ENCODE results near the gene BORCS5. TPM values are rescaled to one million over a fixed set of nuclear protein-coding genes. Genes with fewer than 3 reads are reported as not detected.

The BORCS5 gene
- total RNA-seq, 1 experiment from 2014 or later = 11.5 TPM

DNA sequence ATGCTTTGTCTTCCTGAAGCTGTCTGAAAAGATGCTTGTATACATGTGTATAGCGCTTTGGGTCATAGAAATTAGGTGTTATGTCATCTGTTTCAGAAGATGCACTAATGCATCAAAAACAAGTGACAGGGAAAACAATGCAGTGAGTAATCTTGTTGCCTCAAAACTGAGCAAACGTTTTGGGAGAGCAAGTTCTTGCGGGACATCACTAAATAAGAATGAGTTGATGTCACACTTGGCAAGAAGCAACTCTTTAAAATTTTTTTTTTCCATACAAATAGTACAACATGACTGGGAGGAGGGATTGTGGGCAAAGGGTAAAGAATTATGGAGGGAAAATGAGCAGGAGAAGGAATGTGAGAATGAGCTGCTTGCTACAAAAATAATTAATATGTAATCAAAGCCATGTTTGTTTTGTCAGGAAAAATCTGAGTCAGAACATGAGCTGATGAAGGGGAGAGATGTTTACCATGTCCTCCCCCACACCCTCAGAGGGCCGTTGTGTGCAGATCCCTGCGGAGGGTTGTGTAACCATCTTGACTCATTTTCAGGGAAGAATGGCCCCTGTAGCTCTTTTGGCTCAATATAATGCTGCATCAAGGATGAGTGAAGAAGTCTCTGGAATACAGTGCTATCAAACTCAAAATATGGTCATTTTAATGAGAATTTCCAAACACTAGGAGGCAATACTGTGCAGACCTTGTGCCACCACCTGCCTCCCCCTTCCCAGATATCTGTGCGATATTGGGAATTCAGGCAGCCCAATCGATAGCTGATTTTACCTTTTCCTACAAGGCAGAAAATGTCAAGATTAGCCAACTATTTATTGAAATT, 41.4 kb downstream of the BORCS5 start:
- CTCF ChIA-PET = interaction anchor here (0.6 to 1.7 kb wide), 9 partner anchors 13 to 327 kb away, joined by 3 to 7 read pairs (median 4); partner anchors contain the start of genes BCL2L14, BORCS5 and DUSP16
- peak overlapping the region; percentile 0 for H3K4me3 Mint-ChIP-seq (ENCODE audit: low read depth, unreplicated experiment)
- H3K4me1 Mint-ChIP-seq (ENCODE audit: low read depth, unreplicated experiment) = peaks cover 49% of the 10 kb centered on the region
- no peaks in the 10 kb centered on the region for H3K9me3 Mint-ChIP-seq (ENCODE audit: low read depth, unreplicated experiment)
- TF ChIP-seq, protein P1, sequence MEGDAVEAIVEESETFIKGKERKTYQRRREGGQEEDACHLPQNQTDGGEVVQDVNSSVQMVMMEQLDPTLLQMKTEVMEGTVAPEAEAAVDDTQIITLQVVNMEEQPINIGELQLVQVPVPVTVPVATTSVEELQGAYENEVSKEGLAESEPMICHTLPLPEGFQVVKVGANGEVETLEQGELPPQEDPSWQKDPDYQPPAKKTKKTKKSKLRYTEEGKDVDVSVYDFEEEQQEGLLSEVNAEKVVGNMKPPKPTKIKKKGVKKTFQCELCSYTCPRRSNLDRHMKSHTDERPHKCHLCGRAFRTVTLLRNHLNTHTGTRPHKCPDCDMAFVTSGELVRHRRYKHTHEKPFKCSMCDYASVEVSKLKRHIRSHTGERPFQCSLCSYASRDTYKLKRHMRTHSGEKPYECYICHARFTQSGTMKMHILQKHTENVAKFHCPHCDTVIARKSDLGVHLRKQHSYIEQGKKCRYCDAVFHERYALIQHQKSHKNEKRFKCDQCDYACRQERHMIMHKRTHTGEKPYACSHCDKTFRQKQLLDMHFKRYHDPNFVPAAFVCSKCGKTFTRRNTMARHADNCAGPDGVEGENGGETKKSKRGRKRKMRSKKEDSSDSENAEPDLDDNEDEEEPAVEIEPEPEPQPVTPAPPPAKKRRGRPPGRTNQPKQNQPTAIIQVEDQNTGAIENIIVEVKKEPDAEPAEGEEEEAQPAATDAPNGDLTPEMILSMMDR (IDR thresholded peaks at IDR 0.05; ENCODE audit: unreplicated experiment) = no peak
- no TSS peak for BruUV-seq (replicated peaks)
- peak overlapping the region; percentile 67 for H3K27ac Mint-ChIP-seq (ENCODE audit: unreplicated experiment)
- DNase-seq = peak; percentile 77
- intact Hi-C loops (cut with micrococcal nuclease; ENCODE audit: unreplicated experiment) = loop anchor here (5.0 kb wide), 2 partner anchors 49 to 164 kb away; partner anchors contain the start of gene DUSP16
- peaks cover 14% of the 10 kb centered on the region for H3K36me3 Mint-ChIP-seq (ENCODE audit: insufficient read depth, unreplicated experiment)
- H3K27me3 Mint-ChIP-seq (ENCODE audit: unreplicated experiment) = no peaks in the 10 kb centered on the region

DNA sequence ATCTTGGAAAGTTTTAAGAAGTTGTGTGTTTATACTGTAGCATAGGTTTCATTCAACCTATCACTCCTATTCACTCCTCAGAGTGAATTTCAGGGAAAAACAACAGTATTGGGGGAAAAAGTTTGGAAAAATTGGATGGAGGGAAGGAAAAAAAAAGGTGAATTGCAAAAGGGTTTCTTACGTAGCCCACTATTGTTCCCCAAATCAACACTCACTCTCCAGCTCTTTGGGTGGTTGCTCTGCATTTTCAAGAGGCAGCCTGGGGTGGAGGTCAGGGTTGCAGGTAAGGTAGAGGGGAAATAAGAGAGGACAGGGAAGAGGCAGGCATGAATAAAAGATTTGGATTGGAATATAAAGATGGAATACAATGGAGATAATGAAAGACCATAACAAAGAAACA, 42.3 kb downstream of the BORCS5 start:
- TF ChIP-seq, protein P1 (IDR thresholded peaks at IDR 0.05; ENCODE audit: unreplicated experiment) = no peak
- H3K4me1 Mint-ChIP-seq (ENCODE audit: low read depth, unreplicated experiment) = peaks cover 58% of the 10 kb centered on the region
- H3K36me3 Mint-ChIP-seq (ENCODE audit: insufficient read depth, unreplicated experiment) = peaks cover 14% of the 10 kb centered on the region
- BruUV-seq (replicated peaks) = no TSS peak
- no peaks in the 10 kb centered on the region for H3K9me3 Mint-ChIP-seq (ENCODE audit: low read depth, unreplicated experiment)
- no peak for DNase-seq
- peak overlapping the region; percentile 0 for H3K4me3 Mint-ChIP-seq (ENCODE audit: low read depth, unreplicated experiment)
- CTCF ChIA-PET = interaction anchor here (1.3 kb wide), 1 partner anchor 199 kb away, joined by 3 read pairs; no protein-coding TSS in a partner anchor
- peak overlapping the region; percentile 67 for H3K27ac Mint-ChIP-seq (ENCODE audit: unreplicated experiment)
- no peaks in the 10 kb centered on the region for H3K27me3 Mint-ChIP-seq (ENCODE audit: unreplicated experiment)
- intact Hi-C loops (cut with micrococcal nuclease; ENCODE audit: unreplicated experiment) = loop anchor here (5.0 kb wide), 2 partner anchors 48 to 163 kb away; partner anchors contain the start of gene DUSP16

DNA sequence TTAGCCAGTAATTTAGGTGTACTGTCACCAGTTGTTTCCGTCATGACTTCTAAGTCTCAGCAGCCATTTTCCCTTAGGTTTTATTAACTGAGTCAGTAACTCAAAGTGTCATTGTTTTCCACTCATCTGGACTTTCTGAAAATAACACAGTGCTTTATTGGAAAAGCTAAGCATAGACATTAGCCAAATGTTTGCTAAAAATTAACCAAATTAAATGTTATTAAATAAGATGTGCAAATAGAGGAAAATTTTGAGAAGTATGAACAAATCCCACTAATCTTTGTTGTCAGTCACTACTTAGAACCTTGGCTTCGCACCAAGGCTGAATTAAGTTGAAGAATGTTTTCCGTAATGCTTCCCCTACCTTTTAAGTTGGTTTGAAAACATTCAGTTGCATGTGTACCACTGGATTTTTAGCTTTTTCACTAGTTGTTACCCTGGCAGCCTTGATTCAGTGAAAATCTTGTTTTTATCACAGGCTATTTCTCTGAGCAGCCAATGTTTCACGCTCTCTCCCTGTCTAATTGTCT, 43.0 kb downstream of the BORCS5 start:
- no TSS peak for BruUV-seq (replicated peaks)
- no peaks in the 10 kb centered on the region for H3K9me3 Mint-ChIP-seq (ENCODE audit: low read depth, unreplicated experiment)
- intact Hi-C loops (cut with micrococcal nuclease; ENCODE audit: unreplicated experiment) = loop anchor here (5.0 to 10.0 kb wide), 3 partner anchors 47 to 1205 kb away; partner anchors contain the start of gene DUSP16
- no peaks in the 10 kb centered on the region for H3K27me3 Mint-ChIP-seq (ENCODE audit: unreplicated experiment)
- peak overlapping the region; percentile 0 for H3K4me3 Mint-ChIP-seq (ENCODE audit: low read depth, unreplicated experiment)
- DNase-seq = no peak
- H3K4me1 Mint-ChIP-seq (ENCODE audit: low read depth, unreplicated experiment) = peaks cover 62% of the 10 kb centered on the region
- CTCF ChIA-PET = no interaction called here
- TF ChIP-seq, protein P1 (IDR thresholded peaks at IDR 0.05; ENCODE audit: unreplicated experiment) = no peak
- H3K36me3 Mint-ChIP-seq (ENCODE audit: insufficient read depth, unreplicated experiment) = peaks cover 11% of the 10 kb centered on the region
- peak overlapping the region; percentile 67 for H3K27ac Mint-ChIP-seq (ENCODE audit: unreplicated experiment)

DNA sequence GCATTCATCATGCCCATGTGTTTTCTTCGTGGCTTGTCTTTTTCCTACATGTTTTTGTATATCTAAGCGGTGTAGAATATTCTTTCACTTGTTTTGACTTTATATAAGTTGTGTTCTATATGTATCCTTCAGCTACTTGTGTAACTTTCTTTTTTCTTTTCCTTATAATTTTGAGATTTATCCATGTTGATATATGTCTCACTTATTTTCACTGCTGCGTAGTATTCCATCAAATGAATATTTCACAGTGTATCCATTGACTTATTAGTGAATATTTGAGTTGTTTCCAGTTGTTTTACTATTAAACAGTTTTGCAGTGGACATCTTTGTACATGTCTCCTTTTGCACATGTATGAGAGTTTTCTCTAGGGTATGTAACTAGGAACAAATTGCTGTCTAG, 43.9 kb downstream of the BORCS5 start:
- intact Hi-C loops (cut with micrococcal nuclease; ENCODE audit: unreplicated experiment) = loop anchor here (10.0 kb wide), 1 partner anchor 1206 kb away; no protein-coding TSS in a partner anchor
- H3K9me3 Mint-ChIP-seq (ENCODE audit: low read depth, unreplicated experiment) = no peaks in the 10 kb centered on the region
- no peaks in the 10 kb centered on the region for H3K27me3 Mint-ChIP-seq (ENCODE audit: unreplicated experiment)
- BruUV-seq (replicated peaks) = no TSS peak
- no peak overlapping the region for H3K4me3 Mint-ChIP-seq (ENCODE audit: low read depth, unreplicated experiment)
- H3K4me1 Mint-ChIP-seq (ENCODE audit: low read depth, unreplicated experiment) = peaks cover 62% of the 10 kb centered on the region
- peaks cover 9% of the 10 kb centered on the region for H3K36me3 Mint-ChIP-seq (ENCODE audit: insufficient read depth, unreplicated experiment)
- H3K27ac Mint-ChIP-seq (ENCODE audit: unreplicated experiment) = no peak overlapping the region
- TF ChIP-seq, protein P1 (IDR thresholded peaks at IDR 0.05; ENCODE audit: unreplicated experiment) = no peak
- CTCF ChIA-PET = no interaction called here
- DNase-seq = no peak
